ENCODE measurements around the gene ZIK1. TPM values are rescaled to one million over a fixed set of nuclear protein-coding genes. Genes with fewer than 3 reads are reported as not detected.

The ZIK1 gene
- total RNA-seq, result 5.3 and 6.1 TPM in 2 replicates

GRCh38 chr19:57583521-57584416 lies at the start of gene ZIK1:
TSS of gene ZIK1 (plus strand) at chr19:57584145. CDS start at chr19:57584357, 212 bp downstream.
- peak; percentile 78 for DNase-seq

DNA sequence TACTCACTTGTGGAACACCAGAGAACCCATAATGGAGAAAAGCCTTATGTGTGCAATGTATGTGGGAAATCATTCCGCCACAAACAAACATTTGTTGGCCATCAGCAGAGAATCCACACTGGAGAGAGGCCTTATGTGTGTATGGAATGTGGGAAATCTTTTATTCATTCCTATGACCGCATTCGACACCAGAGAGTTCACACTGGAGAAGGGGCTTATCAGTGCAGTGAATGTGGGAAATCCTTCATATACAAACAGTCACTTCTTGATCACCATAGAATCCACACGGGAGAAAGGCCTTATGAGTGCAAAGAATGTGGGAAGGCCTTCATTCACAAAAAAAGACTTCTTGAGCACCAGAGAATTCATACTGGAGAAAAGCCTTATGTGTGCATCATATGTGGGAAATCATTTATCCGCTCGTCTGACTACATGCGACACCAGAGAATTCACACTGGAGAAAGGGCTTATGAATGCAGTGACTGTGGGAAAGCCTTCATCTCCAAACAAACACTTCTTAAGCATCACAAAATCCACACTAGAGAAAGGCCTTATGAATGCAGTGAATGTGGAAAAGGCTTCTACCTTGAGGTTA lies 45.9 kb upstream of the ZIK1 start:
- DNase-seq, result no peak

- DNase-seq, result no peak
Observed at GRCh38 chr19:57546513-57546912, 37.4 kb upstream of the ZIK1 start.

DNA sequence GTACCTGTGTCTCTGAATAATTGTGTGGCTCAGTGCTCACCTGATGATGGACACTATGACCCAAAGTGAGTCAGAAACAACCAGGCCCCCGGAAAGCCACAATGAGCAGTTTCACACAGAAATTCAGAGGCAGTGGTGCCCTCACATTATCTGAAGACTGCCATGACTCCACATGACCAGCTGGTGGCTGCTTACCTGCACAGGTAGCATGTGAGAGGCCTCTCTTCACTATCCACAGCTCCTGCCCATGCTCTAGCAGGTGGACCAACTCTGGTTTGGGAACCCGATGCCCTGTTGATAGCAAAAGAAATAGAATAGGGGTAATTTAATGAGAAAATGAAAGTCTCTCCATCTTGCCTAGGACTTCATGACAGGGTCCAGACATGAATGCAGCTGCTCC lies 31.5 kb upstream of the ZIK1 start:
- no peak for DNase-seq

- DNase-seq, result no peak
Observed at GRCh38 chr19:57557659-57558058, 26.3 kb upstream of the ZIK1 start.

DNA sequence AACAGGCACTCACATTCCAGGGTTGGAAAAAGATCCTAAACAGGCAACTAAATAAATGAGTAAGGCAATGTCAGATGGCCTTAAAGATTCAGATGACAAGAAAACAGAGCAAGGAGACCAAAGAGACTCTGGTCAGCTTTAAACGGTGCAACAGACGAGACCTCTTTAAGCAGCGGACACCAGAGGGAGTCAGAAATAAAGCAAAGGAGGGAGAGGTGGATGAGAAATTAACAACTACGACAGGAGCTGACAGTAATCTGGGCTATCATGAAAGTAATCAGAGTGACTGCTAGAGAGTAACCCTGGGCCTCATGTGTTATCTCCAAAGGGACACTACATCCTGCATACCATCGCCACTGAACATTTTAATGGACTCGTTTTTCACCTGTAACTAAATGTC lies 25.4 kb upstream of the ZIK1 start:
- no peak for DNase-seq

- peak; percentile 32 for DNase-seq
Observed at GRCh38 chr19:57559008-57559403, 24.9 kb upstream of the ZIK1 start.

DNA sequence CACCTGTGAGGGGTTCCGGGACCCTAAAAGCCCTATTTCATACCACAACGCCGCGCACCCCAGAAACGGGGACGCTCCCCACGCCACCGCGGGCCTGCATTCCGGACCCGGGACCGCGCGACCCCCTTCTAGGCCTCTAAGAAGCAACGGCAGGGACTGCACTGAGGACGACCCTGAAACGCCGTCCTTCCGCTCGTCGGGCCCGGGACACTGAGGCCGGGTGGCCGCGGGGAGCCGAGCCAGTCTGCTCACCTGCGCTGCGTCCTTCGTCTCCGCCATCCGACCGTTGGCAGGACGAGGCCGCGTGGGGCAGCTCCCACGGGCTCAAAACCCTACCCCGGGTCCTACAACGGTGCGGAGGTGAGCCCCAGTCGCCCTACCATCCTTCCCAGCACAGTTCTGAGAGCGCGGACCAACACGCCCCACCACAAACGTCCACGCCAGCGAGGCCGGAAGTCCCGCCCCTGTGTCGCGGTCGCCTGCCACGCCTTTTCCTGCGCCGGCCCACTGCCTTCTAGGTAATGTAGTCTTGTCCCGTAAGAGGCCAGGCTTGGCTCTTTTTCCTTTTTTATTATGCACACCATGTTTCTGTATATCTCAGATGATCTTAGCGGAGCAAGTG lies 24.4 kb upstream of the ZIK1 start, which contains the start of gene ZNF550:
TSS of gene ZNF550 (minus strand) at position 460 of the 622 bp plus-strand sequence. CDS start at position 279, 181 bp downstream.
- DNase-seq, result peak; percentile 91

GRCh38 chr19:57560049-57560491 lies 23.9 kb upstream of the ZIK1 start:
- DNase-seq, result peak; percentile 54

- DNase-seq, result no peak
Observed at GRCh38 chr19:57563547-57563946, 20.4 kb upstream of the ZIK1 start.

- peak; percentile 57 for DNase-seq
Observed at GRCh38 chr19:57566396-57567265, 17.3 kb upstream of the ZIK1 start.

DNA sequence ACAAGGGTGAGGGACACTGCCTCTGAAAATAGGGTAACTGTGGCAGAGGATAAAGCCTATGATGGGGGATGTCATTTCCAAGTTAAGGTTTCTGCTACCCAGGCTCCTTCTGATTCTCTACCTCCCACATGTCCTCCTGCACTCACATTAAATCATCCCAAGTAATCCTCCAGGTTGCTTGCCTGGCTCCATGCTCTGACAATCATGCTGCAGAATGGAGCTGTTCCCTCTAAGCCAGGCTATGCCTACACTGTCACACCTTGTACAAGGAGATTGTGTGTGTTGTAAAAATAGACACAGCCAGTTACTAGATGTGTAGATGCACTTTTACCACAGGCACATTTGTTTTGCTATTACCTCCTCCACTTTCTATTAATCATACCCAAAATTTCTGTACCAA lies 13.2 kb upstream of the ZIK1 start:
- no peak for DNase-seq

DNA sequence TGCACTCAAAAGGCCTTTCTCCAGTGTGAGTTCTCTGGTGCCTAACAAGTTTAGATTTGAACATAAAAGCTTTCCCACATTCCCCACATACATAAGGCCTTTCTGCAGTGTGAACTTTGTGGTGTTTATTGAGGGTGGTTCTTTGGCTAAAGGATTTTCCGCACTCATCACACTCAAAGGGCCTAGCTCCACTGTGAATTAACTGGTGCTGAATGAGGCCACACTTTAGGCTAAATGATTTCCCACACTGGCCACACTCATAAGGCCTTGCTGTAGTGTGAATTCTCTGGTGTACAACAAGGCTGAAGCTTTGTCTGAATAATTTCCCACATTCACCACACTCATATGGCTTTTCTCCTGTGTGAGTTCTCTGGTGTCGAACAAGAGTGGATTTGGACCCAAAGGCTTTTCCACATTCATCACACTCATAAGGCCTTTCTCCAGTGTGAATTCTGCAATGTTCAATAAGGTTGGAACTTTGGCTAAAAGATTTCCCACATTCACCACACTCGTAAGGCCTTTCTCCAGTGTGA lies 11.5 kb upstream of the ZIK1 start:
- DNase-seq, result no peak

DNA sequence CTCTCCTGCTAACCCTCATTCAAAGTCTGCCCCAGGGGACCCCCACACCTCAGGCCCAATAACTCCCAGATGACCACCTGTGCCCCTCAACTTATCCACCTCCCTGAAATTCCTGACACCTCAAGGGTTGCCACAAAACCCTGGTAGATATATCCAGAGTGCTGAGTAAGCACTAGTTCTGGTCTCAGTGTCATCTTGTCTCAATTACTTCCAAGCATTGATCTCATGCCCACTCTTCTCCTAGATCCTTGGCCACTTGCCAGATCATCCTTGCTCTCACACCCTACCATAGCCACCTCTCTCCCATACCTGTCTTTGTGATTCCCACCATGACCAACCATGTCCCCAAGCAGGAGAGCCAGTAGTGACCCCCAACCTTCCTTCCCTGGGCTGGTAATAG lies 7.3 kb upstream of the ZIK1 start:
- no peak for DNase-seq

DNA sequence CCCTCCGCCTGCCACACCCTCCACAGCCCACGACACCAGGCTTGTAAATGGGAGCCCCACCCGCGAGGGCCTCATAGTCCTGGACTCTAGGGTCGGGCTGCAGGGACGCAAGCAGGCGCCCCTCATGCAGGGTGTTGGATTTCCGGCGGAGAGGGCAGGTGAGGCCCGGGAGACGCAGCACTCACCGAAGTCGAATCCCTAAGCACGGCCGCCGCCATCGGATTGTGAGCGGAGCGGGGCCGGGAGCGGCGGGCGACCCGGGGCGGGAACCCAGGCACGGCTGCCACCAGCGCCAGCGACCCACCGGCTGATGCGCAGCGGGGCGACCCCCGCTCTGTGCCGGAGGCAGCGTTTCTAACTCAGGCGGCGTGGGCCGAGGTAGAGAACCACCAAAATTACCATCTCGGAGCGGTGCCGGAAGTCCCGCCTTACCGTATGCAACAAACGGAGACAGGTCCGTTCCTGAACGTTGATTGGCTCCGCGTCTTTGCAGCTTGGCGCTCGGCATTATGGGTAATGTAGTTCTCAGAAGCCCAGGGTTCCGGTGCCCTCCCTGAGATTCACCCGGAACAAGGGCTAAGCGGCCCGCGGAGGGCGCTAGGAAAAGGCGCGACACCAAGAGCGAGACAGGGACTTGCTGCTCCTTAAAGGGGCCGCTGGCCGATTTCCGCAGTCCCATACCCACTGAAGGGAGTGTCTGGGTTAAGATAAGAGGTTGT lies 5.3 kb upstream of the ZIK1 start, which contains the start of gene ZNF416:
TSS of gene ZNF416 (minus strand) at position 425 of the 719 bp plus-strand sequence. CDS start at position 218, 207 bp downstream.
- DNase-seq, result peak; percentile 98

GRCh38 chr19:57583104-57583520 lies 833 bp upstream of the ZIK1 start:
- DNase-seq, result no peak

DNA sequence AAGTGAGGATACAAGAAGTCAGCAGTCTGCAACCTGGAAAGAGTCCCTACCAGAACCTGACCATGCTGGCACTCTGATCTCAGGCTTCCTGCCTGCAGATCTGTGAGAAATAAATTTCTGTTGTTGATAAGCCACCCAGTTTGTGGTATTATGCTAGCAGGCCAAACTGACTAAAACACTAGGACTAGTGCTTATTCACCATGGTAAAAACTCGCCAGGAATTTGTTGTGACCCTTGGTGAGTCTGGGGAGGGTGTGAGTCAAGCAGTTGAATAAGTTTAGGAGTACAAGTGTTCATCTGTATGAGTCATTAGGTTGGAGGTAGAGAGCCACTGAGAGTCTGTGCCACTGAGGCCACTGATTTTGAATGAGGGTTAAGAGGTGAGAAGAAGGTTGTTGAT lies 3.6 kb downstream of the ZIK1 start:
- DNase-seq, result no peak

DNA sequence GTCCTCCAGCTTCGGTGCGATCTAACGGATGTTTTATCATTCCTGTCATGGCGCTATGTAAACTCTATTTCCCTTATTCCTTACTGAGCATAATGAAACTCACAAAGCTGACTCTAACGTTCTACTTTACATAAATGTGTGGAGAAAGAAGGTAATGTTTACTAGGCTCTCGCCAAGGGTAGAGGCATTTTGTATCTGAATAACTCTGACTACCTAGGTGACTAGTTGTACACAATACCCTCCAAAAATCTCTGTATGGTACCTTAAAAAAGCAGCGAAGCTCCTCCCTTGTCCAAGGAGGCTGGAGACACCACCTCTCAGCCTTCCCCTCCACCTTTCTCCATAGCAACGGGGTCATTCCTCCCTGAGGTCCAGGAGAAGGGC lies 15.4 kb downstream of the ZIK1 start:
- DNase-seq, result no peak

DNA sequence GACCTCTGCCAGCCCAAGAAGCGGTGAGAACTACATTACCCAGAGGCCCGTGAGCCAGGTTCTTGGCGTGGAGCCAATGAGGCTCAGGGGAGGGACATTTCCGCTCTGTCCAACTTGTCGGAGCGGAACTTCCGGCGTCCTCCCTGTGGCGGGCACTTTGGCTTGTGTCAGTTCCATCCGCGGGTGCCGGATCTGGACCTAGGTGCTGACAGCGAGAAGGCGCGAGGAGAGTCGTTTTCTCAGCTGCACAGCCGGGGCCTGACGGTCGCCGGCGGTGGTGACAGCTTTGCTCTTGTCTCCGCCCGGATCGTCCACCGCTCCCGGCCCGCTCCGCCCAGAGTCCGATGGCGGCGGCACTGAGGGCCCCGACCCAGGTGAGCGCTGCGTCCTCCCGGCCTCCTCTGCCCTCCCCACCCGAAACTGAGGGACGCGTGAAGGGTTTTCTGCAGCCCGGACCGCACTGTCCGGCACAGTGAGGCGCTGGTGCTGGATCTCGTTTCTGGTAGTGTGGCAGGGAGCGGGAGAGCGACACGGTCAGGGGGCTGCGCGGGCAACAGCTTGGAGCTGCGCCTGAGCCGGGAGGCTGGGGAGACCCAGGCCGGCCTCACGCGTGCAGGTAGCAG lies 15.9 kb downstream of the ZIK1 start, which contains the start of gene ZNF530:
TSS of gene ZNF530 (plus strand) at position 125 of the 623 bp plus-strand sequence. CDS start 4,461 bp downstream, outside the sequence.
- peak; percentile 90 for DNase-seq

DNA sequence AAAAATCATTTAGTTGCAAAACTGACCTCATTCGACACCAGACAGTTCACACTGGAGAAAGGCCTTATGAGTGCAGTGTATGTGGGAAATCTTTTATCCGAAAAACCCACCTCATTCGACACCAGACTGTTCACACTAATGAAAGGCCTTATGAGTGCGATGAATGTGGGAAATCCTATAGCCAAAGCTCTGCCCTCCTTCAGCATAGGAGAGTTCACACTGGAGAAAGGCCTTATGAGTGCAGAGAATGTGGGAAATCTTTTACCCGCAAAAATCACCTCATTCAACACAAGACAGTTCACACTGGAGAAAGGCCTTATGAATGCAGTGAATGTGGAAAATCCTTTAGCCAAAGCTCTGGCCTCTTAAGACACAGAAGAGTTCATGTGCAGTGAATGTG lies 23.0 kb downstream of the ZIK1 start:
- no peak for DNase-seq

DNA sequence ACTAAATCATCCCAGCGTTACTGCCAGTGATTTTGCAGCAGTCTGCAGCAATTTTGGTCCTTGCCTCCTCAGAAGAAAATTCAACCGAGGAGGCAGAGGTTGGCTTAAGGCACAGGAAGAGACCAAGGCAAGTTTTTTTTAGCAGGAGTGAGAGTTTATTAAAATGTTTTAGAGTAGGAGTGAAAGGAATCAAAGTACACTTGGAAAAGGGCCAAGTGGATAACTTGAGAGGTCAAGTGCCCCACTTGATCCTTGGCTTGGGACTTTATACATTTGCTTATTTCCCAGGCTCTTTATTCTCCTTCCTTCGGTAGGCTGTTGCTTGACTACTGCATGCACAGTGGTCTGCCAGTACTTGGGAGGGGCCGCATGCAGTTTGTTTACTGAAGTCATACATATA lies 27.2 kb downstream of the ZIK1 start:
- DNase-seq, result no peak
